CD14-positive monocyte (primary cell): Measurements from ENCODE around the gene YTHDF1. TPM values are rescaled to one million over a fixed set of nuclear protein-coding genes. Genes with fewer than 3 reads are reported as not detected.

Experiments used
- DNase-seq, 3 donors: peaks; one replicate each; pipeline ENCODE4 v3.0.0-alpha.2; 2011 to 2022
- H2AFZ ChIP-seq: 2 replicates; pipeline ENCODE4 v1.6.0; 2012; ENCODE audit warnings: mild to moderate bottlenecking, low read depth, low read length, inconsistent platforms; ENCODE audit not compliant: insufficient read depth, poor library complexity, severe bottlenecking
- H3K27ac ChIP-seq, 2 donors: 1 replicate in 1 of 2; 2 replicates in 1 of 2; pipeline ENCODE4 v1.5.1; 2012 to 2013; ENCODE audit warnings: low read length in 2 of 2, control low read depth in 1 of 2, inconsistent platforms in 1 of 2, low read depth in 1 of 2, mild to moderate bottlenecking in 1 of 2
- H3K27me3 ChIP-seq, 2 donors: one replicate each; pipeline versions ENCODE4 v1.6.0 to v1.6.1; 2011 to 2013; ENCODE audit warnings: low read length in 2 of 2; ENCODE audit not compliant: control insufficient read depth in 2 of 2, insufficient read depth in 2 of 2
- H3K36me3 ChIP-seq, 2 donors: replicated peaks in 1 of 2; 1 replicate in 1 of 2; 2 replicates in 1 of 2; pipeline versions ENCODE4 v1.5.1 to v1.6.1; 2012 to 2013; ENCODE audit warnings: low read length in 2 of 2, control low read depth in 1 of 2, inconsistent platforms in 1 of 2, mild to moderate bottlenecking in 1 of 2; ENCODE audit not compliant: insufficient read depth in 2 of 2, control insufficient read depth in 1 of 2
- H3K4me1 ChIP-seq, 2 donors: 1 replicate in 1 of 2; 2 replicates in 1 of 2; pipeline versions ENCODE4 v1.5.1 to v1.6.1; 2012 to 2013; ENCODE audit warnings: low read length in 2 of 2, control low read depth in 1 of 2, inconsistent platforms in 1 of 2, mild to moderate bottlenecking in 1 of 2, moderate library complexity in 1 of 2; ENCODE audit not compliant: insufficient read depth in 2 of 2, control insufficient read depth in 1 of 2
- H3K4me2 ChIP-seq: replicated peaks from 2 replicates; pipeline ENCODE3; 2012; ENCODE audit warnings: low read length, moderate library complexity, mild to moderate bottlenecking; ENCODE audit not compliant: poor library complexity, severe bottlenecking; ENCODE audit errors: extremely low read depth
- H3K4me3 ChIP-seq, 3 experiments: fragments of 200-600 bp in 1 of 3; sonication (generic) in 1 of 3; replicated peaks in 1 of 3; 1 replicate in 2 of 3; 2 replicates in 1 of 3; pipeline ENCODE4 v1.5.1; 2011 to 2013; ENCODE audit warnings: low read length in 3 of 3, mild to moderate bottlenecking in 3 of 3, control low read depth in 2 of 3, low read depth in 2 of 3, inconsistent platforms in 1 of 3, moderate library complexity in 1 of 3
- H3K79me2 ChIP-seq: 2 replicates; pipeline ENCODE4 v1.6.0; 2012; ENCODE audit warnings: mild to moderate bottlenecking, control low read depth, inconsistent platforms, low read length, moderate library complexity; ENCODE audit not compliant: insufficient read depth
- H3K9ac ChIP-seq: 2 replicates; pipeline ENCODE4 v1.6.0; 2017; ENCODE audit warnings: low read length, mild to moderate bottlenecking; ENCODE audit not compliant: insufficient read depth, poor library complexity, severe bottlenecking
- H3K9me3 ChIP-seq, 2 donors: replicated peaks in 1 of 2; 1 replicate in 1 of 2; 2 replicates in 1 of 2; pipeline versions ENCODE4 v1.5.1 to v1.6.1; 2012 to 2013; ENCODE audit warnings: low read length in 2 of 2, control low read depth in 1 of 2; ENCODE audit not compliant: control insufficient read depth in 1 of 2, insufficient read depth in 1 of 2
- H4K20me1 ChIP-seq: 2 replicates; pipeline ENCODE4 v1.6.0; 2012; ENCODE audit warnings: mild to moderate bottlenecking, low read length, control low read depth, moderate library complexity; ENCODE audit not compliant: insufficient read depth
- H3K27ac Mint-ChIP-seq, 7 donors: one replicate each; pipeline ENCODE4 v1.8.0; 2020; ENCODE audit warnings: mild to moderate bottlenecking in 7 of 7, mixed read lengths in 7 of 7, moderate library complexity in 6 of 7, inconsistent platforms in 2 of 7
- H3K27me3 Mint-ChIP-seq, 3 donors: one replicate each; pipeline ENCODE4 v1.8.0; 2021 to 2022; ENCODE audit warnings: low read depth in 3 of 3, mild to moderate bottlenecking in 3 of 3, mixed read lengths in 3 of 3, moderate library complexity in 3 of 3, inconsistent platforms in 1 of 3
- H3K36me3 Mint-ChIP-seq, 2 donors: one replicate each; pipeline ENCODE4 v1.8.0; 2020; ENCODE audit warnings: mixed read lengths in 2 of 2, inconsistent platforms in 1 of 2, mild to moderate bottlenecking in 1 of 2
- H3K4me1 Mint-ChIP-seq: one replicate; pipeline ENCODE4 v1.8.0; 2020; ENCODE audit warnings: mild to moderate bottlenecking, mixed read lengths
- H3K4me3 Mint-ChIP-seq, 2 donors: one replicate each; pipeline ENCODE4 v1.8.0; 2020; ENCODE audit warnings: mild to moderate bottlenecking in 2 of 2, mixed read lengths in 2 of 2, moderate library complexity in 1 of 2
- H3K9me3 Mint-ChIP-seq, 7 donors: one replicate each; pipeline ENCODE4 v1.8.0; 2020 to 2022; ENCODE audit warnings: mixed read lengths in 7 of 7, mild to moderate bottlenecking in 6 of 7, moderate library complexity in 6 of 7, inconsistent platforms in 2 of 7
- WGBS: methylation state at CpG from one replicate; pipeline ENCODE4 v1.1.5; 2013; ENCODE audit warnings: missing lambda C conversion rate; ENCODE audit not compliant: insufficient coverage; 5-methylcytosine and 5-hydroxymethylcytosine counted together
- intact Hi-C, 2 donors: fragments of 100-400 bp; cut with micrococcal nuclease; formaldehyde crosslinking; loops; one replicate each; pipeline versions ENCODE4 v1.15.0 to v1.15.1; 2023
- polyA plus RNA-seq, 3 donors: library from polyadenylated mRNA; depleted of rRNA in 1 of 3; unstranded in 2 of 3; stranded (reverse) in 1 of 3; fragments of 300-500 nt in 2 of 3; fragments of >200 nt in 1 of 3; fragmentation: Illumina TruSeq in 2 of 3; gene quantifications; 1 replicate in 2 of 3; 2 replicates in 1 of 3; pipeline ENCODE4 v1.2.3, GENCODE V29; 2012 to 2021
- TF ChIP-seq, protein P1 (sequence below): fragments of 200-600 bp; IDR thresholded peaks from one replicate; pipeline ENCODE4 v1.8.0; 2022; ENCODE audit warnings: antibody characterized with exemption, mild to moderate bottlenecking

Gene YTHDF1
- polyA plus RNA-seq, 3 donors, result 18.0 to 33.4 (median 25.9) TPM

DNA sequence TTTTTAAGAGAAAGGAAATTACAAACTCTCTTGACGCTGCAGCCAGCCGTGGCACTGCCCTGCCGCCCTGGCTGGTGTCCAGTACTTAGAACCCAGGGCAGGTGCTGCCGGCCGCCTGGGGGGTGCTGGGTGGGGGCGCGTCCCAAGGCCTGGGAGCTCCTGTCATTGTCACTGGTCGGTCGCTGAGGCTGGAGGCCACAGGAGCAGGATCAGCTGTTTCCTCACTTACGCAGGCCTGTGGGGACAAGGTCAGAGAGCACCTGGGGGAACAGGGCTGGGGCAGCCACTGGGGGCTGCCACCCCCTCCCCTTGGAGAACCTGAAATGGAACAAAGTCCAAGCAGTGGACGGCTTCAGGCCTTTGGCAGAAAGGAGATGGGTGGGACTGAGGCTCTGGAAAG lies 25.3 kb upstream of the YTHDF1 start:
- H3K27me3 ChIP-seq, result peaks cover 0 to 3% of the 10 kb centered on the region in 2 donors
- intact Hi-C loops, result no loop called here
- no peaks in the 10 kb centered on the region for H3K9me3 ChIP-seq
- Mint-ChIP-seq H3K27ac (no peak overlapping the region), H3K4me3 (no peak overlapping the region), H3K36me3 (no peaks in the 10 kb centered on the region), H3K4me1 (no peaks in the 10 kb centered on the region), H3K9me3 (peaks cover 0 to 3% (median 0%) of the 10 kb centered on the region in 7 donors), H3K27me3 (peaks cover 6 to 8% (median 8%) of the 10 kb centered on the region in 3 donors)
- H3K4me2 ChIP-seq, result no peak overlapping the region
- no peak for DNase-seq
- no peak overlapping the region for H3K4me3 ChIP-seq
- H3K36me3 ChIP-seq, result no peaks in the 10 kb centered on the region
- TF ChIP-seq, protein P1, sequence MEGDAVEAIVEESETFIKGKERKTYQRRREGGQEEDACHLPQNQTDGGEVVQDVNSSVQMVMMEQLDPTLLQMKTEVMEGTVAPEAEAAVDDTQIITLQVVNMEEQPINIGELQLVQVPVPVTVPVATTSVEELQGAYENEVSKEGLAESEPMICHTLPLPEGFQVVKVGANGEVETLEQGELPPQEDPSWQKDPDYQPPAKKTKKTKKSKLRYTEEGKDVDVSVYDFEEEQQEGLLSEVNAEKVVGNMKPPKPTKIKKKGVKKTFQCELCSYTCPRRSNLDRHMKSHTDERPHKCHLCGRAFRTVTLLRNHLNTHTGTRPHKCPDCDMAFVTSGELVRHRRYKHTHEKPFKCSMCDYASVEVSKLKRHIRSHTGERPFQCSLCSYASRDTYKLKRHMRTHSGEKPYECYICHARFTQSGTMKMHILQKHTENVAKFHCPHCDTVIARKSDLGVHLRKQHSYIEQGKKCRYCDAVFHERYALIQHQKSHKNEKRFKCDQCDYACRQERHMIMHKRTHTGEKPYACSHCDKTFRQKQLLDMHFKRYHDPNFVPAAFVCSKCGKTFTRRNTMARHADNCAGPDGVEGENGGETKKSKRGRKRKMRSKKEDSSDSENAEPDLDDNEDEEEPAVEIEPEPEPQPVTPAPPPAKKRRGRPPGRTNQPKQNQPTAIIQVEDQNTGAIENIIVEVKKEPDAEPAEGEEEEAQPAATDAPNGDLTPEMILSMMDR, result no peak
- 67% methylated on average over 11 of the region's 11 CpGs for WGBS
- no peak overlapping the region for H3K9ac ChIP-seq
- no peak overlapping the region for H3K27ac ChIP-seq
- H3K79me2 ChIP-seq, result no peaks in the 10 kb centered on the region
- no peaks in the 10 kb centered on the region for H4K20me1 ChIP-seq
- no peaks in the 10 kb centered on the region for H3K4me1 ChIP-seq
- H2AFZ ChIP-seq, result no peak overlapping the region

DNA sequence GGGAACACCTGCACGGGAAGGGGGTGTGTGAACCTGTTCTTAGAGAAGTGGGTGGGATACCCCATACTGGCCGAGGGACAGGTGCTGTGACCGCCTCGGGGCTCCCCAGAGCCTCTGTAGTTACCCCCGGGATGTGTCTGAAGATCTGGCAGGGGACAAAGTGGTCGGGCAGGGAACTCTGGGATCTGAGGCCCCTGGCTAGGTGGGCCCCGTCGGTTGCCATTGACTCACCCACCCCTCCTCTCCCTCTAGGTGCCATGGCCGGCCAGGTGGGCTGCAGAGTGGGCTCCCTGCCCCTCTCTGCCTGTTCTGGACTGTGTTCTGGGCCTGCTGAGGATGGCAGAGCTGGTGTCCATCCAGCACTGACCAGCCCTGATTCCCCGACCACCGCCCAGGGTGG lies 24.1 kb upstream of the YTHDF1 start:
- H3K9ac ChIP-seq, result no peak overlapping the region
- H3K4me3 Mint-ChIP-seq, result no peak overlapping the region
- H4K20me1 ChIP-seq, result no peaks in the 10 kb centered on the region
- H3K36me3 ChIP-seq, result no peaks in the 10 kb centered on the region
- WGBS, result 89% methylated on average over 8 of the region's 11 CpGs
- H3K27ac Mint-ChIP-seq, result no peak overlapping the region
- H3K27me3 ChIP-seq, result no peaks in the 10 kb centered on the region
- peaks cover 5% of the 10 kb centered on the region for H3K4me1 Mint-ChIP-seq
- DNase-seq, result no peak
- intact Hi-C loops, result no loop called here
- H3K79me2 ChIP-seq, result no peaks in the 10 kb centered on the region
- H3K4me1 ChIP-seq, result no peaks in the 10 kb centered on the region
- H3K4me3 ChIP-seq, result no peak overlapping the region
- peaks cover 0 to 4% (median 2%) of the 10 kb centered on the region in 3 donors for H3K27me3 Mint-ChIP-seq
- TF ChIP-seq, protein P1, result no peak
- no peak overlapping the region for H2AFZ ChIP-seq
- H3K27ac ChIP-seq, result no peak overlapping the region
- H3K9me3 Mint-ChIP-seq, result peaks cover 0 to 3% (median 0%) of the 10 kb centered on the region in 7 donors
- H3K4me2 ChIP-seq, result no peak overlapping the region
- no peaks in the 10 kb centered on the region for H3K9me3 ChIP-seq
- no peaks in the 10 kb centered on the region for H3K36me3 Mint-ChIP-seq
